ENCODE results near the gene ANKH. TPM values are rescaled to one million over a fixed set of nuclear protein-coding genes. Genes with fewer than 3 reads are reported as not detected.

ANKH gene
- total RNA-seq (2022; extraction: Qiagen RNA extraction): 13.8 to 24.3 TPM (median 23.0 TPM) in 5 replicates

DNA sequence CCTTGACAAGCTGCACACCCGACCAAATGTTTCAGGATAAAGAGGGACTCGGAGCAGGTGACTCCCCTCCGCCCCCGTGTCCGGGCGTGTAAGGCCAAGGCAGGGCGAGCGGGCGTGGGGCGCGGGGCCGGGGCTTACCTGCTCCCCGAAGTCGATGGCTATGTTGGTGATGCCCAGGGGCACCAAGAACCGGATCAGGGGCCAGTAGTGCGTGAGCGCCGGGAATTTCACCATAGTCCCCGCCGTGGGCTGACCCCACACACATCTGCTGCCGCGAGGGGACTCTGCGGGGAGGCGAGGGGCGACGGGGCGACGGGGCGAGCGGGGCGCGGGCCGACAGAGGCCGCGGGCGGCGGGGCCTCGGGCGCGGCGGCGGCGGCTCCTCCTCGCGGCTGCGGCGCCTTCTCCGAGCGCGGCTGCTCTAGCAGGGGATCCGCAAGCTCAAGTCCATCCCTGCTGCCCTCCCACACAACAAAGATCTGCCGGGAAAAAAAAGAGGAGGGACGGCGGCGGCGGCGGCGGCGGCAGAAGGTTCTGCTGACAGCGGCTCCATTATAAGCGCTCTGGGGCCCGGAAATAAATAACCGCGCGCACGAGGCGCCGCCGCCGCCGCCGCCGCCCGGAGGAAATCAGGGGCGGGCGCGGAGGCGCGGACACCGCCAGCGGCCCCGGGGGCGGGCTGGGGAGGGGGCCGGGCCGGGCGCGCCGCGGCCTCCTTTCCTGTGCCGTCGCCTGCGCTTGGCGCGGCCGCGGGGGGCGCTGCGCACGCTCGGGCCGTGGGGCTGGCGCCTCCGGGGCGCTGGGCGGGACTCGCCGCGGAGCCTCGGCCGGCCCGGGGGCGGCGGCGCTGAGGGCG is at the start of gene ANKH:
TSS of gene ANKH (minus strand) at position 565 of the 856 bp plus-strand sequence. CDS start at position 234, 331 bp downstream.

DNA sequence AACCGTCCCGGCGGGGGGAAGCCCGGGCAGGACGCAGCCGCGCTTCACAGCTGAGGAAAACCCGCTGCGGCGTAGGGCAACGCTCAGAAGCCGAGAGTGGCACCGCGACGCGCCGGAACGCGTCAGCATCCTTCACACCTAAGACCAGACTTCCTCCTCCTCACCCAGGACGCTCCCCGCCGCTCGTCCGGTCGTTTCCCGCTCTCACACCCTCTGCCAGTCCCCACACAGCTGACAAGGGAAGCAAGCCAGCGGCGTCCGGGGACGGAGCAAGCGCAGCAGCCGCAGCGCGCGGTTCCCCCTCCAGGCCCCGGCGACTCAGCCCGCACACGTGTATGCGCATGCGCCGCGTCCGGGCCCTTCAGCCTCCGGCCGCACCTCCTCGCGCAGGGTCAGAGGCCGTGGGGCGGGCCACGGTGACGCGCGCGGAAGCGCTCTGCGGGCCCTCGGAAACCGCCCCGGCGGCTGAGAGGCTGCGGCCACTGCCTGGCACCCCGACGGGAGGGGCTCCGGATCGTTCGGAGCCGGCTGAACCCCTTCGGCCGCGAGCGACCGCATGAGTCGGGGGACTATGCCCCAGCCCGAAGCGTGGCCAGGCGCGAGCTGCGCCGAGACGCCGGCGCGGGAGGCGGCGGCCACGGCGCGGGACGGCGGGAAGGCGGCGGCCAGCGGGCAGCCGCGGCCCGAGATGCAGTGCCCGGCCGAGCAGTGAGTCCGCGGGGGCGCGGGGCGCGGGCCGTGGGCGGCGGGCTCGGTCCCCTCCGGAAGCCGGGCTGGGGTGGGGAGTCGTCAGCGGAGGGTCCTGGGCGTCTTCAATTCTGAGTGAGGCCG is 207.1 kb downstream of the ANKH start, which contains the start of gene OTULIN:
TSS of gene OTULIN (plus strand) at position 449 of the 831 bp plus-strand sequence. CDS start at position 557, 108 bp downstream.

Other genes starting within 250 kb of the ANKH start
- gene OTULIN, start 207.1 kb downstream of the ANKH start, total RNA-seq (2022; extraction: Qiagen RNA extraction): 16.4 to 22.7 TPM (median 21.9 TPM) in 5 replicates

All from A549 treated with Mapracorat at 1 μM for 4 hours (cell line).